Heart left ventricle (tissue), 16 donors: ENCODE measurements around the gene CCDC198. TPM values are rescaled to one million over a fixed set of nuclear protein-coding genes. Genes with fewer than 3 reads are reported as not detected.

Source experiments
- ATAC-seq, 4 donors: fragments of 200-7000 bp; cut with Tn5 transposase; one replicate each; pipeline ENCODE4 v1.9.1; 2020 to 2022; ENCODE audit warnings: moderate library complexity in 4 of 4, mild to moderate bottlenecking in 3 of 4, moderate number of reproducible peaks in 1 of 4
- DNase-seq, 5 donors: peaks; one replicate each; pipeline ENCODE4 v3.0.0-alpha.2; 2020
- H3K27ac ChIP-seq, 12 donors: fragments of 200-600 bp; sonication (generic) in 4 of 12; one replicate each; pipeline versions ENCODE4 v1.5.0 to v1.8.0; 2016 to 2022; ENCODE audit warnings: mild to moderate bottlenecking in 2 of 12
- H3K27me3 ChIP-seq, 9 donors: fragments of 200-600 bp; sonication (generic) in 2 of 9; one replicate each; pipeline versions ENCODE4 v1.5.1 to v1.8.0; 2016 to 2022; ENCODE audit warnings: mild to moderate bottlenecking in 3 of 9
- H3K36me3 ChIP-seq, 9 donors: fragments of 200-600 bp; sonication (generic) in 2 of 9; one replicate each; pipeline versions ENCODE4 v1.5.0 to v1.8.0; 2018 to 2022; ENCODE audit warnings: mild to moderate bottlenecking in 2 of 9
- H3K4me1 ChIP-seq, 12 donors: fragments of 200-600 bp; sonication (generic) in 4 of 12; one replicate each; pipeline versions ENCODE4 v1.5.0 to v1.8.0; 2016 to 2022; ENCODE audit warnings: mild to moderate bottlenecking in 3 of 12
- H3K4me3 ChIP-seq, 12 donors: fragments of 200-600 bp; sonication (generic) in 4 of 12; one replicate each; pipeline versions ENCODE4 v1.5.0 to v1.8.0; 2017 to 2022; ENCODE audit warnings: mild to moderate bottlenecking in 9 of 12, moderate library complexity in 4 of 12
- H3K9me3 ChIP-seq, 12 donors: fragments of 200-600 bp; sonication (generic) in 4 of 12; one replicate each; pipeline versions ENCODE4 v1.5.0 to v1.8.0; 2016 to 2022; ENCODE audit warnings: mild to moderate bottlenecking in 1 of 12
- CTCF ChIP-seq, 12 donors: fragments of 200-600 bp; sonication (generic) in 4 of 12; IDR thresholded peaks; one replicate each; pipeline versions ENCODE4 v1.5.0 to v1.8.0; 2018 to 2022; ENCODE audit warnings: antibody characterized with exemption in 12 of 12, mild to moderate bottlenecking in 5 of 12
- POLR2A ChIP-seq, 2 donors: fragments of 450-650 bp; IDR thresholded peaks; one replicate each; pipeline ENCODE4 v1.6.1; 2017; ENCODE audit warnings: antibody characterized with exemption in 2 of 2, mild to moderate bottlenecking in 2 of 2, moderate library complexity in 2 of 2
- WGBS, 4 donors: extraction: QIAGEN DNeasy Blood & Tissue Kit in 2 of 4; methylation state at CpG; one replicate each; pipeline versions ENCODE4 v1.1.5 to v1.1.7; 2013 to 2018; 5-methylcytosine and 5-hydroxymethylcytosine counted together
- intact Hi-C, 10 donors: fragments of 100-400 bp; cut with DNase I; formaldehyde crosslinking; loops; one replicate each; pipeline versions ENCODE4 v1.11.1 to v1.14.2; 2022
- polyA plus RNA-seq, 2 donors: library from polyadenylated mRNA; stranded (reverse); fragments of 200-250 nt; gene quantifications; one replicate each; pipeline ENCODE4 v1.2.3, GENCODE V29; 2013
- total RNA-seq, 9 donors: library from RNA; depleted of rRNA in 2 of 9; stranded (reverse); fragments of >200 nt in 2 of 9; fragmentation: NEBNext Ultra II Directional in 3 of 9; extraction: Animal tissue kit (Norgen Biotek cat#: 25700) in 3 of 9; gene quantifications; one replicate each; pipeline versions ENCODE4 v1.1.0 to v1.2.4, GENCODE V29; 2016 to 2023
- donor health status: ischemic (EF 13 %, LVEDD 7.1; RV severe dilation, severe dysfunction).
- donor health status: healthy with polysubstance abuse.
- donor health status: DM: no; HTN: yes; CAD: no.
- donor health status: DM: no; HTN: no; CAD: no.
- donor health status: ischemic (EF 25% LVEDD 6.9; RV normal size, moderate dysfunction).
- donor health status: ischemic (EF 25% LVEDD 5.7; RV mildly dilated, moderate dysfunction).
- donor health status: healthy.
- donor health status: DM: yes; HTN: yes; CAD: no.
- donor health status: ischemic (EF 35%, LVEDD 5.7; RV mildly dilated, moderate dysfunction).
- donor health status: nonischemic (EF 11% LVEDD 7.7; RV severe dilation, severe dysfunction).
- donor health status: DM: yes; HTN: yes; CAD: no.
- donor health status: PGD.
- donor health status: ischemic (EF 29% LVEDD 5.4; RV normal size, mild dysfunction).
- donor health status: nonischemic (EF 23%, LVEDD 6.1; RV moderate dilation, normal function).

Gene CCDC198
- total and polyA plus RNA-seq, 11 donors, result not detected

- ATAC-seq, result no peak
These were observed 15.6 kb downstream of the CCDC198 start for GRCh38 chr14:57478050-57478449.

GRCh38 chr14:57470909-57471308 is 22.7 kb downstream of the CCDC198 start:
- no peak for ATAC-seq
- intact Hi-C loops, result no loop called here
- Histone ChIP-seq H3K4me3 (no peak overlapping the region), H3K27me3 (no peaks in the 10 kb centered on the region), H3K4me1 (no peaks in the 10 kb centered on the region), H3K27ac (no peak overlapping the region), H3K9me3 (peaks cover 0 to 4% (median 0%) of the 10 kb centered on the region in 12 donors), H3K36me3 (no peaks in the 10 kb centered on the region)
- WGBS, 4 donors, result 90 to 100% (median 94%) methylated on average over 1 of the region's 1 CpG
- DNase-seq, result no peak
- TF ChIP-seq CTCF (IDR thresholded peaks at IDR 0.05) (no peak), POLR2A (IDR thresholded peaks at IDR 0.05) (no peak)

More at GRCh38 chr14:57478050-57478449, 15.6 kb downstream of the CCDC198 start:
- Histone ChIP-seq H3K27me3 (no peaks in the 10 kb centered on the region), H3K9me3 (no peaks in the 10 kb centered on the region), H3K4me3 (no peak overlapping the region), H3K36me3 (no peaks in the 10 kb centered on the region), H3K27ac (no peak overlapping the region), H3K4me1 (no peaks in the 10 kb centered on the region)
- WGBS, 4 donors, result 54 to 68% (median 61%) methylated on average over 2 of the region's 2 CpGs
- intact Hi-C loops, result no loop called here
- no peak for TF ChIP-seq POLR2A (IDR thresholded peaks at IDR 0.05)
- no peak for TF ChIP-seq CTCF (IDR thresholded peaks at IDR 0.05)
- no peak for DNase-seq

GRCh38 chr14:57464008-57464730 is 29.5 kb downstream of the CCDC198 start:
- Histone ChIP-seq H3K4me3 (no peak overlapping the region), H3K27me3 (no peaks in the 10 kb centered on the region), H3K27ac (no peak overlapping the region), H3K36me3 (no peaks in the 10 kb centered on the region), H3K9me3 (peaks cover 0 to 4% (median 0%) of the 10 kb centered on the region in 12 donors), H3K4me1 (no peaks in the 10 kb centered on the region)
- intact Hi-C loops, result no loop called here
- TF ChIP-seq POLR2A (IDR thresholded peaks at IDR 0.05), result no peak
- no peak for TF ChIP-seq CTCF (IDR thresholded peaks at IDR 0.05)
- ATAC-seq, result no peak
- DNase-seq, result no peak
- WGBS, 4 donors, result 75 to 79% (median 77%) methylated on average over 6 of the region's 6 CpGs

- 83 to 87% (median 87%) methylated on average over 3 of the region's 3 CpGs for WGBS, 4 donors
- intact Hi-C loops, result no loop called here
These were observed 31.1 kb downstream of the CCDC198 start for GRCh38 chr14:57462551-57462950.

More at GRCh38 chr14:57462551-57462950, 31.1 kb downstream of the CCDC198 start:
- no peaks in the 10 kb centered on the region for H3K27me3 ChIP-seq
- peaks cover 0 to 4% (median 0%) of the 10 kb centered on the region in 12 donors for H3K9me3 ChIP-seq
- no peaks in the 10 kb centered on the region for H3K36me3 ChIP-seq
- no peak for ATAC-seq
- H3K27ac ChIP-seq, result no peak overlapping the region
- no peak overlapping the region for H3K4me3 ChIP-seq
- TF ChIP-seq CTCF (IDR thresholded peaks at IDR 0.05), result no peak
- no peak for TF ChIP-seq POLR2A (IDR thresholded peaks at IDR 0.05)
- DNase-seq, result no peak
- H3K4me1 ChIP-seq, result no peaks in the 10 kb centered on the region
